Suppressor macrophage treated with lipopolysaccharide for 4 hours (primary cell): ENCODE data around the gene CCNT1.
"Not testable (repeated sequence)": the region's sequence is repeated elsewhere in the genome, so short reads cannot be mapped to it uniquely, and the experiment has no call there.

Experiments used
- DNase-seq: peaks from one replicate; pipeline ENCODE4 v3.0.0-alpha.2; 2020

CCNT1 gene

GRCh38 chr12:48716493-48717251, at the start of gene CCNT1:
CCNT1 (minus strand) TSS chr12:48716707; CDS start chr12:48716675, 32 bp downstream.
- peak; percentile 100 for DNase-seq

DNA sequence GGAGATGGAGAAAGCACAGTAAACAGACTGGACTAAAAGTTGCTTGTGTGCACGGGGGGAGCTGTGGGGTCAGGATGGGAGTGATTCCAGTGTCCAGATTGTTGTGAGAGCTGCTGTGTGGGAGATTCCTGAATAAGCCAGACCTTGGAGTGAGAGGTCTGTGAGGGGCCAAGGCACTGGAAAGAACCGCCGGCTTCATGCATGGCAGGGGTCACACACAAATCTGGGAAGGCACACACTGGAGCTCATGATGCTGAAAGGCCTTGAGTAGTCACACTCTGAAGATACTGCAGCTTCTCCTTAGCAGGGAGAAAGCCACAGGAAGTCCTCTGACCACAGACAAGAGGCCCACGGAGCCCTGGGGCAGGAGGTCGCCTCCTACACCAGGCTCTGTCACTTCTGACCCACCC, 49.3 kb upstream of the CCNT1 start:
- DNase-seq = peak; percentile 60

DNA sequence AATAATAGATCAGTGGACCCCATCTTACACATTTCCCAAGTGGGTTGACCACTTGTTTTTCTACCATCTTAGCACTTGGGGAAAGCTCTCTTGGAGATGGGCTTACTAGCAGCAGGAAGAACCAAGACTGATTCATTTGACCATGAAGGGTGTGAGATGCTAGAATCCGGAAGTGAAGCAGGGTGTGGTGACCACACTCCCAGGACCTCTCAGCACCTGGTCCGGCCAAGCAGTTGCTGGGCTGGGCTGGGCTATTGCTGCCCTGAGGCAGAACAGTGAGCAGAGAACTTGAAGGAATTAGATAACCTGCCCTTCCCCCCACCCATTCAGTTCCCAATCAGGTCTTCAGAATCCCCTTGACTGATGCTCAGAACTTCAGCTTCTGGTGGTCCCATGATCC, 48.0 kb upstream of the CCNT1 start:
- DNase-seq = no peak

DNA sequence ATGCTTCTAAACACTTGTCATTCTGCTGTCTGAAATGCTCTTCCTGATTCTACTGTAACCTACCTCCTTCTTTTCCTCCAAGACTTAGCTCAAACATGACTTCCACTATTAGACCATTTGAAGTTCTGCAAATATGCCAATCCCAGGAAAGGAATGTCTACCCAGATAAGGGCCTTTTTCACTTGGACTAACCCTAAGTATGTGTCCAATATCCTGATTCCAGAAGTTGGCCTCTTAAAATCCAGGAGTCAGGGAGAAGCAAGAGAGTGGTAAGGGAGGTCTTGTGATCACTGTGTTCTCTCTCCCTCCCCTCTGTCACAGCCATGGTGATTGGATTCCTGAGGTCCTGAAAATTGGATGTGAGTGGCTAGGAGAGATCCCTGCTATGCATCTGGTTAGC, 42.2 kb upstream of the CCNT1 start:
- no peak for DNase-seq

GRCh38 chr12:48758186-48758585, 41.7 kb upstream of the CCNT1 start:
- DNase-seq = no peak

- DNase-seq = no peak
Measured at GRCh38 chr12:48750769-48751356, 34.4 kb upstream of the CCNT1 start.

GRCh38 chr12:48750215-48750614, 33.7 kb upstream of the CCNT1 start:
- DNase-seq = no peak

GRCh38 chr12:48744251-48745008, 27.9 kb upstream of the CCNT1 start:
- DNase-seq = no peak

GRCh38 chr12:48739618-48740269, 23.2 kb upstream of the CCNT1 start:
- peak; percentile 26 for DNase-seq

- DNase-seq = no peak
Measured at GRCh38 chr12:48736456-48736855, 19.9 kb upstream of the CCNT1 start.

GRCh38 chr12:48728807-48729206, 12.3 kb upstream of the CCNT1 start:
- no peak for DNase-seq

DNA sequence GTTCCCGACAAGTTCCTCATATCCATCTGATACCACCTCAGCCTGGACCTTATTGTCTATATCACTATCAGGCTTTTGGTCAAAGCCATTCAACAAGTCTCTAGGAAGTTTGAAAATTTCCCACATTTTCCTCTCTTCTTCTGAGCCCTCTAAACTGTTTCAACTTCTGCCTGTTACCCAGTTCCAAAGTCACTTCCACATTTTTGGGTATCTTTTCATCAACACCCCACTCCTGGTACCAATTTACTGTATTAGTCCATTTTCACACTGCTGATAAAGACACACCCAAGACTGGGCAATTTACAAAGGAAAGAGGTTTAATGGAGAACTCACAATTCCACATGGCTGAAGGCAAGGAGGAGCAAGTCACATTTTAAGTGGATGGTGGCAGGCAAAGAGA, 4.2 kb upstream of the CCNT1 start:
- not testable (repeated sequence) for DNase-seq

GRCh38 chr12:48720171-48720570, 3.7 kb upstream of the CCNT1 start:
- not testable (repeated sequence) for DNase-seq

DNA sequence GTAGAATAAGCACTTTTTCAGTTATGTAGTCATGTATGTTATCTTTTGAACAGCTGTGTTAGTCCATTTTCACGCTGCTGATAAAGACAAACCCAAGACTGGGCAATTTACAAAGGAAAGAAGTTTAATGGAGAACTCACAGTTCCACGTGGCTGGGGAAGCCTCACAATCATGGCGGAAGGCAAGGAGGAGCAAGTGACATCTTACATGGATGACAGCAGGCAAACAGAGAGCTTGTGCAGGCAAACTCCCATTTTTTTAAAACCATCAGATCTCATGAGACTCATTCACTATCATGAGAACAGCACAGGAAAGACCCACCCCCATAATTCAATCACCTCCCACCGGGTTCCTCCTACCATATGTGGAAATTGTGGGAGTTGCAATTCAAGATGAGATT, 2.5 kb upstream of the CCNT1 start:
- not testable (repeated sequence) for DNase-seq

- peak; percentile 34 for DNase-seq
Measured at GRCh38 chr12:48717252-48717695, 767 bp upstream of the CCNT1 start.

DNA sequence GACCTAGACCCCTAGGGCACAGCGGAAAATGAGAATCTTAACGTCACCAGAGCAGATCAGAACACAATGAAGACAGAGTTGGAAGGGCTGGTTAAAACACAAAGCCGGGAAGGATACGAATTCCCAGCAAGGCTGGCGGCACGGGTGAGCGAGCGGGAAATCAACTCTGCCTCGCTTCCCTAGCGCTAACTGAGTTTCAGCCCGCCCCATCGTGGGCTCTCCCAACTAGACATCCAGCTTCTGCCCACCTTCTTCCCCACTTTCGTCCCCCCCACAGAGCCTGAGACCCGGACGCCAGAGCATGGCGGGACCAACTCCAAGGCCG, 377 bp downstream of the CCNT1 start:
- no peak for DNase-seq

GRCh38 chr12:48712209-48712608, 4.3 kb downstream of the CCNT1 start:
- no peak for DNase-seq

DNA sequence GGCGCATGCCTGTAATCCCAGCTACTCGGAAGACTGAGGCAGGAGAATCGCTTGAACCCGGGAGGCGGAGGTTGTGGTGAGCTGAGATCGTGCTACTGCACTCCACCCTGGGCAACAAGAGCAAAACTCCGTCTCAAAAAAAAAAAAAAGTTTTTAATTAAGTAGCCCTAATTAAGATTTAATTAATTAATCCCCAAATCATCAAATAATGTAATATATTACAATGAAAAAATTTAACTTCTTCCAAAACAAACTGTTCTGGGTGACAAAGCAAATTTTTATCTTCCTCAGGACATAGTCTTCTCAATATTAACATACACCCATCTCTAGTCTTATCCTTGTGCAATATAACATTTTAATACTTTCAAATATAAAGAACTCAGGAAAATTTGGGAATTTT, 17.7 kb downstream of the CCNT1 start:
- DNase-seq = not testable (repeated sequence)

DNA sequence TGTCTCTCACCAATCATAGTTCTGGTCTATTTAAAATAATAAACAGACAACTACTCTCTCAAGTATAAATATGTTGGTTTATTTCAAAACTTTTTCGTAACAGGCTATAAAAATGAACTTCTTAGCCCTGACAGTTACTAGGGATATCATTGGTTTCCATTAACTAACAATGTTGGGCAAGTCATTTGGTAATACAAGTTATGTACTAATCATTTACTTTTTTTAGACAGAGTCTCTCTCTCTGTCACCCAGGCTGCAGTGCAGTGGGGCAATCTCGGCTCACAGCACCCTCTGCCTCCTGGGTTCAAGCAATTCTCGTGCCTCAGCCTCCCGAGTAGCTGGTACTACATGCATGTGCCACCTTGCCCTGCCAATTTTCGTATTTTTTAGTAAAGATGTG, 19.9 kb downstream of the CCNT1 start:
- no peak for DNase-seq

DNA sequence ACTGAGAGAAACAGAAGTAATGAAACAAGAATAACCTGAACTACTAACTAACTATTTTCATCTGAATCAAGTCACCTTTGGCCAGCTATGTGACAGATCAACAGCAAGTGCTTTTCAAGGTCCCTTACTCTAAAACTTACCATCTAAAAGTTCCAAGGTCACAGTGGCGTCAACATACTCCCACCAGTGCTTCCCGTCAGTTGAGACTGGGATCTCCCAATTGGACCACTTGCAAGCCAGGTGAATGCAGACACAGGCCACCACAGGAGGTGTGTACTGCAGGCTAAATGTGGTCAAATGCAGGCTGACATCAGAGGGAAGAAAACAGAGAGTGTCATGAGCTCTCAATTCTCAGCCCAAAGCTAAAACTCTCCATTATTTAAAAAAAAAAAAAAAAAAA, 20.6 kb downstream of the CCNT1 start:
- no peak for DNase-seq

DNA sequence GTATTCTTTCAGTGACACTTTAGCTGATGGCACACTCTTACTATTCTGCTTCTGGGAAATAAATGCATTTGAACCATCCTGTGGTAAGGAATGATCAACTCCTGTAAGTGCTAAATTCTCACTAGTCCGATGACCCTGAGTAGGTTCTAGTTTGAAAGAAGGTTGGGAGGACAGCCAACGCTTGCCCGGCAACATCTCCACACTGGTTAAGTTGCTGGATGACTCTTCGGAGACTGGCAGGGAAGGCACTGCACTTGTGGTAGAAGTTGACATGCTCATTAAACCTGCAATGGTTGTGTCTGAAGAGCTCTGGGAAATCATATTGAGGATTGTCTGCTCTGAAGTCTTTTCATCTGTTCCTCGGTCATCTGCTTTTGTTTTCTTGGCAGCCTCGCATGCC, 22.5 kb downstream of the CCNT1 start:
- DNase-seq = no peak

DNA sequence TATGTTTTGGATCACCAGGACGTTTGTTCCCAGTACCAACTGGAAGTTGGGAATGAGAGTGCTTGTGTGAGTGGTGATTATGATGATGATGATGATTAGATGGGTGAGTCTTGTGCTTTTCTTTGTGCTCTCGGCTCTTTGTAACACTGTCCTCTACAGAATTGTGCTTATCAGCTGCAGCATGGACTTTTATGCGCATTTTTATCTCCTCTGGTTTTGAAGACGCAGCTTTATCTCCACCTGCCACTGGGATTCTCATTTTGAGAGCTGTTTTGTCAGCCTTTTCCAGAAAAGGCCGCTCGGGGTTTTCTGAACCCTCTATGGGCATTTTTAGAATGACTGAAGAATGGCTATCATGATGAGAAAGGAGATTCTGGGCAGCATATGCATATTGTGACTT, 22.9 kb downstream of the CCNT1 start:
- DNase-seq = no peak

GRCh38 chr12:48691826-48692487, 24.6 kb downstream of the CCNT1 start:
- DNase-seq = no peak
